Stimulated activated CD4-positive, alpha-beta T cell treated with anti-CD3 and anti-CD28 coated beads, TNF-alpha, amount 100 ng/mL, for 24 hours (primary cell): ENCODE data around the gene AADACL4.

Experiments used
- DNase-seq, 3 experiments: peaks; one replicate each; pipeline ENCODE4 v3.0.0-alpha.2; 2020; ENCODE audit warnings: low read depth in 3 of 3

AADACL4 gene

GRCh38 chr1:12610941-12611340, 32.9 kb upstream of the AADACL4 start:
- no peak for DNase-seq

GRCh38 chr1:12613180-12613579, 30.7 kb upstream of the AADACL4 start:
- no peak for DNase-seq

- no peak for DNase-seq
Measured at GRCh38 chr1:12614402-12615158, 29.3 kb upstream of the AADACL4 start.

- no peak for DNase-seq
Measured at GRCh38 chr1:12615159-12615864, 28.6 kb upstream of the AADACL4 start.

GRCh38 chr1:12615865-12616708, 27.8 kb upstream of the AADACL4 start:
- DNase-seq, result no peak

GRCh38 chr1:12616709-12617373, 27.0 kb upstream of the AADACL4 start:
- DNase-seq, result no peak

GRCh38 chr1:12617511-12617900, 26.4 kb upstream of the AADACL4 start:
- no peak for DNase-seq

- DNase-seq, result peak; percentile 33 to 69 (median 35)
Measured at GRCh38 chr1:12617901-12618660, 25.8 kb upstream of the AADACL4 start, which contains the start of gene DHRS3. DHRS3 (minus strand) TSS chr1:12618210; CDS start chr1:12617348, 862 bp downstream.

- DNase-seq, result no peak
Measured at GRCh38 chr1:12618661-12618964, 25.3 kb upstream of the AADACL4 start.

GRCh38 chr1:12618965-12619791, 24.7 kb upstream of the AADACL4 start:
- DNase-seq, result peak; percentile 43 to 72 (median 48)

- peak; percentile 58 to 78 (median 67) for DNase-seq
Measured at GRCh38 chr1:12619792-12620487, 23.9 kb upstream of the AADACL4 start.

GRCh38 chr1:12620488-12620865, 23.4 kb upstream of the AADACL4 start:
- DNase-seq, result no peak

GRCh38 chr1:12620931-12621330, 23.0 kb upstream of the AADACL4 start:
- DNase-seq, result no peak

- DNase-seq, result no peak
Measured at GRCh38 chr1:12621346-12622335, 22.2 kb upstream of the AADACL4 start.

- no peak for DNase-seq
Measured at GRCh38 chr1:12622506-12622905, 21.4 kb upstream of the AADACL4 start.

GRCh38 chr1:12625276-12625675, 18.6 kb upstream of the AADACL4 start:
- no peak for DNase-seq

GRCh38 chr1:12626888-12627287, 17.0 kb upstream of the AADACL4 start:
- DNase-seq, result no peak

- no peak for DNase-seq
Measured at GRCh38 chr1:12627296-12627695, 16.6 kb upstream of the AADACL4 start.
